ENCODE results near the gene CLEC1A.

The CLEC1A gene, protein sequence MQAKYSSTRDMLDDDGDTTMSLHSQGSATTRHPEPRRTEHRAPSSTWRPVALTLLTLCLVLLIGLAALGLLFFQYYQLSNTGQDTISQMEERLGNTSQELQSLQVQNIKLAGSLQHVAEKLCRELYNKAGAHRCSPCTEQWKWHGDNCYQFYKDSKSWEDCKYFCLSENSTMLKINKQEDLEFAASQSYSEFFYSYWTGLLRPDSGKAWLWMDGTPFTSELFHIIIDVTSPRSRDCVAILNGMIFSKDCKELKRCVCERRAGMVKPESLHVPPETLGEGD

DNA sequence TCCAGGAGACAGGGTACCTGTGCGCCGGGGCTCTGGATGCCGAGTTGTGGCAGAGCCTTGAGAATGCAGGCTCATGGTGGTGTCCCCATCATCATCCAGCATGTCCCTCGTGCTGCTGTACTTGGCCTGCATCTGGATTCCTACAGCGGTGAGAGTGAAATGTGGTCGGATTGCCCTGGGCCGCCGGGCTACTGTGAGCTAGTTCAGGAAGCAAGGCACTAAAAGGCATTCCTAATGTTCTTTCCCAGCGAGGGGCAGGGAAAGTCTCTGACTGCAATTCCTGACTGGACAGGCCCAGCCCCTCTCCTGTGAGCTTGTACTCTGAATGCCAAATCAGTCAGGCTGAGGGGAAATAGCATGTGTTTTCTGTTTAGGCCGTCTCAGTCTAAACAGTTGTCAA, at the start of gene CLEC1A:
CLEC1A (minus strand) TSS at position 195 of the 400 bp plus-strand sequence; CDS start at position 132, 63 bp downstream.
- no peak for DNase-seq

DNA sequence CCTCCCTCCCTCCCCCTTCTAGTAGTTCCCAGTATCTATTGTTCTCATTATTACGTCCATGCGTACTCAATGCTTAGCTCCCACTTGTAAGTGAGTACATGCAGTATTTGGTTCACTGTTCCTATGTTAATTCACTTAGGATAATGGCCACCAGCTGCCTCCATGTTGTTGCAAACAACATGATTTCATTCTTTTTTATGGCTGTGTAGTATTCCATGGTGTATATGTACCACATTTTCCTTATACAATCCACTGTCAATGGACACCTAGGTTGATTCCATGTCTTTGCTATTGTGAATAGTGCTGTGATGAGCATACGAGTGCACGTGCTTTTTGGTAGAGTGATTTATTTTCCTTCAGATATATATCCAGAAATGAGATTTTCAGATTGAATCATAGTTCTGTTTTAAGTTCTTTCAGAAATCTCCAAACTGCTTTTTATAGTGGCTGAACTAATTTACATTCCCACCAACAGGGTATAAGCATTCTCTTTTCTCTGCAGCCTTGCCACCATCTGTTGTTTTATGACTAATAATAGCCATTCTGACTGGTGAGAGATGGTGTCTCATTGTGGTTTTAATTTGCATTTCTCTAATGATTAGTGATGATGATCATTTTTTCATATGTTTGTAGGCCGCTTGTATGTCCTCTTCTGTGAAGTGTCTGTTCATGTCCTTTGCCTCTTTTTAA, 49.1 kb upstream of the CLEC1A start:
- DNase-seq = peak; percentile 88

DNA sequence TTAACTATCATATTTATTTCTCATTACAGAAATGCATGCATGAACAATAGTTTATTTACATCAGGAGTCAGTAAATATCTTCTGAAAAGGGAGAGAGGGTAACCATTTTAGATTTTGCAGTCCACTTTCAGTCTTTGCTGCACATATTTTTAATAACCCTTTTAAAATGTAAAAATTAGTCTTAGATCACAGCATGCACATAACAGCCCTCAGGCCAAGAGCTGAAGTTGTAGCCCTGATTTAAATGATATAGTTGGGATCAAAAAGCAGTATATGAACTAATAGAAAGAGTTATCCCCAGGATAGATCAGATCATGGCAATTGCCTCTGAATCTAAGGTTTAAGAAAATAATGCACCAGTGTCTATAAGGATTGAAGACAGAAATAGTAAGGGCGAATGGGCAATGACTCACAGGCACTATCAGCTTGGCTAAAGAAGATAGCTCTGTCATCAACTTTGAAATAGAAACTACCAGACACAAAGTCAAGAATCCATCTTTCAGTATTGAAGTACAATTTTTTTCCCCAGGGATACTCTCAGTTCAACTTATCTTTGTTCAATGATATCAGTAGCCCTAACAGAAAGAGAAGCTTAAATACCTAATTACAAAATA, 44.3 kb upstream of the CLEC1A start:
- DNase-seq = no peak

DNA sequence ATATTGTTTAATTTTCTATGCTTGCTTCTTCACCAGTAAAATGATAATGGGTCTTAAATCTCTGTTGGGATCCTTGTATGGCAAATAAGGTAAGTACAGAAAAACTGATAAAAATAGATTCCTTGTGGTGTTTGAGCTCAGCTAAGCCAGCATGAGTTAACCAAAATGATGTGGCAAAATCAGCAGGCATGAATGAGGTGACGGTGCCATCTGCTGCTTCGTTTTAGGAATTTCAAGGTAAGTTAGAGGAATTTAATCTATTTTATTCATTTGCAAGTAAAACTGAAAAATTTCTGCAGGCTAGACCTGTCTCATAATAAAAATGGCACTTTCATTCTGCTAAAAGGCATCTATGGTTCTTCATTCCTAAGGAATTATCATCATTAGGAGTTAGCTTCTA, 41.2 kb upstream of the CLEC1A start:
- peak; percentile 10 for DNase-seq

GRCh38 chr12:10136637-10137205, 37.9 kb upstream of the CLEC1A start:
- DNase-seq = no peak

GRCh38 chr12:10135126-10135525, 36.3 kb upstream of the CLEC1A start:
- DNase-seq = no peak

- DNase-seq = no peak
These were observed 34.1 kb upstream of the CLEC1A start for GRCh38 chr12:10132850-10133370.

DNA sequence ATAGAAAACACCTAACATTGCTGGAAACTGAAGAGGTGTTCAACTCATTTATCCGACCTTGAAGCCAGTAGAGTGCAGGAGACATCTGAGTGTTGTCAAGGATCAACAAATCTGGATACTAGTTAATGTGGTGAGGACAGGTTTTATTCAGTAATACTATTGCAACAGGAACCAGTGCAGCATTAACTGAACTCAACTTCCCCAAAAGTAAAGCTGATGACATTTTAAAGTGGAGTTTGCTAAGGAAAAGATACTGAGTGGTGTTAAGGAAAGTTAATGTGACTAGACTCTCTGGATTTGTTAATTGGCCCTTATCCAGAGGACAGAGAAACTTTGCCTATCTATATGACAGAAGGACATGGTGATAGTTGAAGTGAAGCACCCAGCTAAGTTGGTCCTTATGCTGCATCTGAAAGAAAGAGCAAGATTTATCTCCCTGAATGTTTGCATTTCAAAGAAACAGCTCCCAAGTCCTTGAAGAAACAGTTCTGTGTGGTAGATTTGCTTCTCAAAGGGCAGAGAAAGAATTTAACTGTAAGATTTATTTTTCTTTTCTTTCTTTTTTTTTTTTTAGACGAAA, 32.4 kb upstream of the CLEC1A start:
- DNase-seq = no peak

DNA sequence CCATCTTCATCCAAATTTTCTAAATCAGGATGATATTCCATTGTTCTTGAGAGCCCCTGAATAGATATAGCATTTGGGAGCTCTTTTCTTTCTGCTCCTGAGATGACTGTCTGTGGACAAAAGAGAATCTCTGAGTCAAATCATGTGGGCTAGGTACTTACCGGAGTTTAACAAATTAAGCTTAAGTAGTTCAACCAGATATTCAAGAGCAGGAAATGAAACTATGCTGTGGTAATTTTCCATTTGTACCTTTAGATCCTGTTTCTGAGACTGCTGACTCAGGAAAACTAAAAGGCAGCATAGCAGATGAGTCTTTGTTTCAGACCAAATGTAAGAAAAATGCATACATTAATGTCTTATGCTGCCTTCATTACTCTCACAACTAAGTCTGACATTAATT, 31.3 kb upstream of the CLEC1A start, which contains the start of gene CLEC7A:
CLEC7A (minus strand) TSS at position 158 of the 400 bp plus-strand sequence; CDS start at position 41, 117 bp downstream.
- DNase-seq = no peak

GRCh38 chr12:10128687-10129086, 29.9 kb upstream of the CLEC1A start:
- DNase-seq = no peak

DNA sequence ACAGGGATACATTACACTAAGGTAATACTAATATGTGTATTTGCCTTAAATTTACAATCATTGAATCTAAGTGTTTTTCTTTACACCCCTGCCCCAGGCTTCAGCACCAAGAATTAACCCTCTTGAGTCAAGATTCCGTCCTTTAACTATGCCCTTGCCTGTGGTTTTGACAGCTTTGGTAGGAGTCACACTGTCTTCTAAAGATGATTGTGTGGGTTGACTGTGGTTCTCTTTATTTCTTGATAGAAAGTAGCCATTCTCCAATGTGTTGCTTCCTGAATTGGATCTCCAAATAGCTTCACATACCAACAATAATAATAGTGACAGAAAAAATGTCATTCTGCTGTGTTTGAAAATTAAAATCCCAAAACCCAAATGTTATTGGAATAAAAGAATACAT, 27.6 kb upstream of the CLEC1A start:
- no peak for DNase-seq

- DNase-seq = no peak
These were observed 23.9 kb upstream of the CLEC1A start for GRCh38 chr12:10122689-10123088.

DNA sequence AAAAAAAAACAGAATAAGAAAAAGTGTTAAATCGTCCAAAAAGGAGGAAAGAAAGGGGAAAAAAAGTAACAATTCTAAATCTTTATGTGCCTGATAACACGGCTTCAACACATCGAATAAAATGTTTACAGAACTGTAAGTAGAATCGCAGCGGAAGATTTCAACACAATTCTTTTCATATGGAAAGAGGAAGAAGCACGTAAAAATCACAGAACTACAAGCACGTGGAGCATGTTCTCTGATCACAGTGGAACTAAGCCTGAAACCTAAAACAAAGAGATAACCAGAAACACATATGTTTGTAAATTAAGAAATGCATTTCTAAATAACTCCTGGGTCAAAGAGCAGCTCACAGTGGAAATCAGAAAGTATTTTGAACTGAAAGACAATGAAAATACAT, 22.5 kb upstream of the CLEC1A start:
- no peak for DNase-seq

GRCh38 chr12:10119066-10119465, 20.3 kb upstream of the CLEC1A start:
- no peak for DNase-seq

GRCh38 chr12:10115890-10116289, 17.1 kb upstream of the CLEC1A start:
- no peak for DNase-seq

DNA sequence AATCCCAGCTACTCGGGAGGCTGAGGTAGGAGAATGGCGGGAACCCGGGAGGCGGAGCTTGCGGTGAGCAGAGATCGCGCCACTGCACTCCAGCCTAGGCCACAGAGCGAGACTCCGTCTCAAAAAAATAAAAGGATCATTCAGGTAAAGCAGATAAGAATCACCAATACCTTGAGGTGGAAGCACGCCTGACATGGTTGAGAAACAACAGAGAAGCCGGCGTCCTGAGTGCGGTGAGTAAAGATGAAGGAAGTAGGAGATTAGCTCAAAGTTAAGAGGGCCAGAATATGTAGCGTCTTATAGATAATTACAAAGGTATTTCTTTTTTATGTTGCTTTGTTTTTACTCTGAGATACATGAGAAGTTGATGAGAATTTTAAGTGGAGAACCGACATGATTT, 16.5 kb upstream of the CLEC1A start:
- DNase-seq = no peak

DNA sequence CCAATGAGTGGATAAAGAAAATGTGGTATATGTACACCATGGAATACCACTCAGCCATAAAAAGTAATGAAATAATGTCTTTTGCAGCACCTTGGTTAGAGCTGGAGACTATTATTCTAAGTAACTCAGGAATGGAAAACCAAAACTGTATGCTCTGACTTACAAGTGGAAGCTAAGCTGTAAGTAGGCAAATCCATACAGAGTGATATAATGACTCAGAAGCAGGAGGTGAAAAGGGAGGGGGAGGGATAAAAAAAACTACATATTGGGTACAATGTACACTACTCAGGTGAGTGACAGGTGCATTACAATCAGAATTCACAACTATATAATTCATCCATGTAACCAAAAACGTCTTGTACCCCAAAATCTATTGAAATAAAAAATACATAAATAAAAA, 15.1 kb upstream of the CLEC1A start:
- DNase-seq = no peak

- DNase-seq = no peak
These were observed 14.3 kb upstream of the CLEC1A start for GRCh38 chr12:10113075-10113474.

DNA sequence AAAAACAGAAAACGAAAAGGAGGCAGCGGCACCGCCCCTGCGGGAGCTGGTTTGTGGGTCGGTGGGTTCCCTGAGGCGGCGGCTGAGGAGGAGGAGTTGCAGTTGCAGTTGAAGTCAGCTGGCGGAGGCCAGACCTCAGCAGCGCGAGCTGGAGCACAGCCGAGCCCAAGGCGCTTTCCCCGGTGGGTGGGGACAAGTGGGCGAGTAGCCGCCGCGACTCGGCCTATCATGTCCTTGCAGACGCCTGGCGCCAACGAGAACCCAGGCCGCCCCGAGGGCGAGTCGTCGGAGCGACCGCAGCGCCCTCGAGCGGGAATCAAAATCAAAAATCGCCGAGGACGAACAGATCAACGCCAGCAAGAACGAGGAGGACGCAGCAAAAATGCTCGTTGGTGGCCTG, 12.7 kb upstream of the CLEC1A start:
- no peak for DNase-seq

- DNase-seq = no peak
These were observed 11.6 kb upstream of the CLEC1A start for GRCh38 chr12:10110256-10110844.

GRCh38 chr12:10102322-10102721, 3.5 kb upstream of the CLEC1A start:
- no peak for DNase-seq

- no peak for DNase-seq
These were observed 2.9 kb upstream of the CLEC1A start for GRCh38 chr12:10101648-10102220.

Measured in NCI-H526 treated with DMSO at 0.1 percent for 48 hours (cell line).